ENCODE measurements around the gene RETN. TPM values are rescaled to one million over a fixed set of nuclear protein-coding genes. Genes with fewer than 3 reads are reported as not detected.

RETN gene
- total and polyA plus RNA-seq, 2 donors from 2014 or later = 1.1 TPM; not detected in 1

DNA sequence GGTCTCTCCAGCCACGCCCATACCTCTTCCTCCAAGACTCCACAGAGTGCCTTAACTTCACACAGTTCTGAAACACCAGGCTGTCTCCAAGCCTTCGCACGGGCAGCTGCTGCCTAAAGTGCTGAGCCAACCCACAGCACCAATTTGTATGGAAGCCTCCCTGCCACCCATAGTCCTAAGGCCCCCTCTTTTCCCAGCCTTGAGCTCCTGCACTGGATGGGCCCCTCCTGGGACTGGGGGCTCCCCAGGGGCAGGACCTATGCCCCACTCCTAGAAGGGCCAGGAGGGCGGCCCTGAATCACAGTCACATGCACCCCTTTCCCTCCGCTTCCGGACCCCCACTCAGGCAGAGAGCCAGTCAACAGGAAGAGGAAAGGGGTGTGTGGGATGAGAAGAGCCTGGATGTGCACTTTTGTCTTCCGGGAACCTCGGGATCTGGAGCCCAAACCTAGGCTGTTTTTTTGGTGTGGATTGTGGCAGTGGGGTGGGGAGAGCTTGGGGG is 38.2 kb downstream of the RETN start:
- intact Hi-C loops (cut with DNase I) = no loop called here
- no peak for DNase-seq
- H3K27ac ChIP-seq (ENCODE audit: low read depth in 2 of 2, low read length in 2 of 2) = no peak overlapping the region

DNA sequence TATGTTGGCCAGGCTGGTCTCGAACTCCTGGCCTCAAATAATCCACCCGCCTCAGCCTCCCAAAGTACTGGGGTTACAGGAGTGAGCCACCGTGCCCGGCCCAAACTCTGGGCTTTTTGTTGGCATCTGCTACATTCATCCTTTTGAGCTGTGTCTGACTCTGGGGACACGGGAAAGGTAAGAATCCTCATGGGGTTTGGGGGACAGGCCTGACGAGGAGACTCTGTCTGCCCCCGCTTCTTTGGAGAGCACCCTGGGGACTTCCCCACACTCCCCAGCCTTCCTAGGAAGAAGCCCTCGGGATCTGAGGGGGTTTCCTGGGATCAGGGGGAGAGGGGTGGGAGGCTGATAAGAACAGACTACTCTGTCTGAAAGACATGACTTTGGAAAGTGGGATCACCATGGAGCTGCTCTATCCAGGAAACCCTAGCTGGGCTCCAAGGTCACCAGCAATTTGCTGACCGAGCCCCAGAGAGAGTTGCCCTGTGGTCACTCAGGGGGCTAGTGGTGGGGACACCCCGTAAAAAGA is 41.1 kb downstream of the RETN start:
- TF ChIP-seq CTCF (IDR thresholded peaks at IDR 0.05; ENCODE audit: borderline replicate concordance, extremely low read depth, insufficient read depth) = no peak
- Histone ChIP-seq H3K9me3 (ENCODE audit: control insufficient read depth in 2 of 3, insufficient read depth in 1 of 3, low read length in 3 of 3) (no peaks in the 10 kb centered on the region), H3K27ac (ENCODE audit: low read depth in 2 of 2, low read length in 2 of 2) (no peak overlapping the region), H3K9ac (ENCODE audit: low read length in 3 of 3) (no peak overlapping the region), H3K4me1 (ENCODE audit: control insufficient read depth in 2 of 3, insufficient read depth in 2 of 3, low read depth in 1 of 3, low read length in 3 of 3) (no peaks in the 10 kb centered on the region), H3K4me3 (ENCODE audit: low read length in 3 of 3) (no peak overlapping the region), H3K36me3 (ENCODE audit: control insufficient read depth in 2 of 3, insufficient read depth in 3 of 3, low read length in 3 of 3) (no peaks in the 10 kb centered on the region), H3K27me3 (ENCODE audit: control insufficient read depth, insufficient read depth, low read length) (no peaks in the 10 kb centered on the region)
- FAIRE-seq (no peak), DNase-seq (no peak)
- intact Hi-C loops (cut with DNase I) = no loop called here

More for the DNA sequence above, 38.2 kb downstream of the RETN start:
- no peak for FAIRE-seq
- Histone ChIP-seq H3K9ac (ENCODE audit: low read length in 3 of 3) (no peak overlapping the region), H3K36me3 (ENCODE audit: control insufficient read depth in 2 of 3, insufficient read depth in 3 of 3, low read length in 3 of 3) (no peaks in the 10 kb centered on the region), H3K27me3 (ENCODE audit: control insufficient read depth, insufficient read depth, low read length) (no peaks in the 10 kb centered on the region), H3K4me3 (ENCODE audit: low read length in 3 of 3) (no peak overlapping the region), H3K9me3 (ENCODE audit: control insufficient read depth in 2 of 3, insufficient read depth in 1 of 3, low read length in 3 of 3) (no peaks in the 10 kb centered on the region), H3K4me1 (ENCODE audit: control insufficient read depth in 2 of 3, insufficient read depth in 2 of 3, low read depth in 1 of 3, low read length in 3 of 3) (no peaks in the 10 kb centered on the region)
- TF ChIP-seq CTCF (IDR thresholded peaks at IDR 0.05; ENCODE audit: borderline replicate concordance, extremely low read depth, insufficient read depth) = no peak

- DNase-seq (no peak), FAIRE-seq (no peak)
- Histone ChIP-seq H3K36me3 (ENCODE audit: control insufficient read depth in 2 of 3, insufficient read depth in 3 of 3, low read length in 3 of 3) (no peaks in the 10 kb centered on the region), H3K4me1 (ENCODE audit: control insufficient read depth in 2 of 3, insufficient read depth in 2 of 3, low read depth in 1 of 3, low read length in 3 of 3) (no peaks in the 10 kb centered on the region), H3K9me3 (ENCODE audit: control insufficient read depth in 2 of 3, insufficient read depth in 1 of 3, low read length in 3 of 3) (no peaks in the 10 kb centered on the region), H3K27me3 (ENCODE audit: control insufficient read depth, insufficient read depth, low read length) (no peaks in the 10 kb centered on the region), H3K4me3 (ENCODE audit: low read length in 3 of 3) (no peak overlapping the region), H3K9ac (ENCODE audit: low read length in 3 of 3) (no peak overlapping the region), H3K27ac (ENCODE audit: low read depth in 2 of 2, low read length in 2 of 2) (no peak overlapping the region)
- intact Hi-C loops (cut with DNase I) = no loop called here
- TF ChIP-seq CTCF (IDR thresholded peaks at IDR 0.05; ENCODE audit: borderline replicate concordance, extremely low read depth, insufficient read depth) = no peak
Measured at GRCh38 chr19:7710616-7711015, 41.8 kb downstream of the RETN start.

GRCh38 chr19:7715671-7716070 is 46.8 kb downstream of the RETN start:
- Histone ChIP-seq H3K36me3 (ENCODE audit: control insufficient read depth in 2 of 3, insufficient read depth in 3 of 3, low read length in 3 of 3) (no peaks in the 10 kb centered on the region), H3K4me3 (ENCODE audit: low read length in 3 of 3) (no peak overlapping the region), H3K27me3 (ENCODE audit: control insufficient read depth, insufficient read depth, low read length) (no peaks in the 10 kb centered on the region), H3K27ac (ENCODE audit: low read depth in 2 of 2, low read length in 2 of 2) (no peak overlapping the region), H3K9me3 (ENCODE audit: control insufficient read depth in 2 of 3, insufficient read depth in 1 of 3, low read length in 3 of 3) (peaks cover 0 to 4% (median 2%) of the 10 kb centered on the region in 3 donors), H3K9ac (ENCODE audit: low read length in 3 of 3) (no peak overlapping the region), H3K4me1 (ENCODE audit: control insufficient read depth in 2 of 3, insufficient read depth in 2 of 3, low read depth in 1 of 3, low read length in 3 of 3) (no peaks in the 10 kb centered on the region)
- no peak for TF ChIP-seq CTCF (IDR thresholded peaks at IDR 0.05; ENCODE audit: borderline replicate concordance, extremely low read depth, insufficient read depth)
- intact Hi-C loops (cut with DNase I) = no loop called here
- FAIRE-seq = no peak
- DNase-seq = no peak
